AG04449 (cell line): ENCODE results near the gene P2RY4.

ENCODE experiments used
- CTCF ChIA-PET: fragments of 350-600 bp; formaldehyde crosslinking; extraction: SDS; loops from one replicate; lab custom pipeline; 2021; ENCODE audit warnings: antibody characterized with exemption; lab: Yijun Ruan, JAX
- POLR2A ChIA-PET: fragments of 400-600, 350-600 bp; formaldehyde crosslinking; extraction: SDS; loops from one replicate; lab custom pipeline; 2020; ENCODE audit warnings: antibody characterized with exemption, inconsistent platforms; lab: Yijun Ruan, JAX
- DNase-seq: peaks from one replicate; pipeline ENCODE4 v3.0.0-alpha.2; 2010; ENCODE audit warnings: low read depth, low spot score
- H3K4me3 ChIP-seq: 2 replicates; pipeline ENCODE4 v1.5.1; 2011; ENCODE audit warnings: low read depth, mild to moderate bottlenecking, control low read depth, low read length
- CTCF ChIP-seq: IDR thresholded peaks from one replicate; pipeline ENCODE4 v1.5.1; 2011; ENCODE audit warnings: mild to moderate bottlenecking, moderate library complexity, low read length, control low read depth, inconsistent platforms; ENCODE audit not compliant: insufficient read depth; ENCODE audit errors: missing control alignments

Gene P2RY4

GRCh38 chrX:70262952-70263567 lies 3.1 kb upstream of the P2RY4 start:
- peak; percentile 62 for TF ChIP-seq CTCF
- DNase-seq = no peak
- ChIA-PET CTCF (interaction anchor here (0.7 to 0.9 kb wide), 2 partner anchors 92 to 130 kb away, joined by 4 read pairs; partner anchors contain the start of gene IGBP1), POLR2A (no interaction called here)
- no peak overlapping the region for H3K4me3 ChIP-seq

GRCh38 chrX:70257423-70258288 lies 2.3 kb downstream of the P2RY4 start:
- no peak for TF ChIP-seq CTCF
- no peak for DNase-seq
- ChIA-PET POLR2A (no interaction called here), CTCF (no interaction called here)
- no peak overlapping the region for H3K4me3 ChIP-seq

GRCh38 chrX:70255452-70255851 lies 4.6 kb downstream of the P2RY4 start:
- POLR2A ChIA-PET = no interaction called here

GRCh38 chrX:70254909-70255308 lies 5.1 kb downstream of the P2RY4 start:
- POLR2A ChIA-PET = no interaction called here
- H3K4me3 ChIP-seq = no peak overlapping the region
- DNase-seq = no peak
- CTCF ChIA-PET = no interaction called here
- no peak for TF ChIP-seq CTCF

More at GRCh38 chrX:70255452-70255851, 4.6 kb downstream of the P2RY4 start:
- no peak for DNase-seq
- H3K4me3 ChIP-seq = no peak overlapping the region
- TF ChIP-seq CTCF = no peak
- CTCF ChIA-PET = no interaction called here

GRCh38 chrX:70254063-70254400 lies 6.0 kb downstream of the P2RY4 start:
- CTCF ChIA-PET = no interaction called here
- no peak for DNase-seq
- H3K4me3 ChIP-seq = no peak overlapping the region
- no peak for TF ChIP-seq CTCF
- POLR2A ChIA-PET = no interaction called here

GRCh38 chrX:70253377-70254062 lies 6.5 kb downstream of the P2RY4 start:
- POLR2A ChIA-PET = no interaction called here
- no peak for DNase-seq
- H3K4me3 ChIP-seq = no peak overlapping the region
- no peak for TF ChIP-seq CTCF
- CTCF ChIA-PET = no interaction called here
